GM12891 (cell line): ENCODE measurements around the gene CAMP.

Experiments
- POLR2A ChIP-seq: IDR thresholded peaks from 2 replicates; pipeline ENCODE4 v1.6.1; 2011; ENCODE audit warnings: low read depth, low read length, control low read depth
- POLR2AphosphoS5 ChIP-seq: IDR thresholded peaks from 2 replicates; pipeline ENCODE4 v1.6.1; 2011; ENCODE audit warnings: low read depth, low read length, control low read depth
- POU2F2 ChIP-seq: IDR thresholded peaks from 2 replicates; pipeline ENCODE4 v1.6.1; 2011; ENCODE audit warnings: low read depth, mild to moderate bottlenecking, control low read depth, low read length, moderate library complexity
- SPI1 ChIP-seq: IDR thresholded peaks from 2 replicates; pipeline ENCODE4 v1.6.1; 2011; ENCODE audit warnings: low read depth, low read length, control low read depth
- TAF1 ChIP-seq: IDR thresholded peaks from 2 replicates; pipeline ENCODE4 v1.6.1; 2011; ENCODE audit warnings: low read depth, low read length, control low read depth

DNA sequence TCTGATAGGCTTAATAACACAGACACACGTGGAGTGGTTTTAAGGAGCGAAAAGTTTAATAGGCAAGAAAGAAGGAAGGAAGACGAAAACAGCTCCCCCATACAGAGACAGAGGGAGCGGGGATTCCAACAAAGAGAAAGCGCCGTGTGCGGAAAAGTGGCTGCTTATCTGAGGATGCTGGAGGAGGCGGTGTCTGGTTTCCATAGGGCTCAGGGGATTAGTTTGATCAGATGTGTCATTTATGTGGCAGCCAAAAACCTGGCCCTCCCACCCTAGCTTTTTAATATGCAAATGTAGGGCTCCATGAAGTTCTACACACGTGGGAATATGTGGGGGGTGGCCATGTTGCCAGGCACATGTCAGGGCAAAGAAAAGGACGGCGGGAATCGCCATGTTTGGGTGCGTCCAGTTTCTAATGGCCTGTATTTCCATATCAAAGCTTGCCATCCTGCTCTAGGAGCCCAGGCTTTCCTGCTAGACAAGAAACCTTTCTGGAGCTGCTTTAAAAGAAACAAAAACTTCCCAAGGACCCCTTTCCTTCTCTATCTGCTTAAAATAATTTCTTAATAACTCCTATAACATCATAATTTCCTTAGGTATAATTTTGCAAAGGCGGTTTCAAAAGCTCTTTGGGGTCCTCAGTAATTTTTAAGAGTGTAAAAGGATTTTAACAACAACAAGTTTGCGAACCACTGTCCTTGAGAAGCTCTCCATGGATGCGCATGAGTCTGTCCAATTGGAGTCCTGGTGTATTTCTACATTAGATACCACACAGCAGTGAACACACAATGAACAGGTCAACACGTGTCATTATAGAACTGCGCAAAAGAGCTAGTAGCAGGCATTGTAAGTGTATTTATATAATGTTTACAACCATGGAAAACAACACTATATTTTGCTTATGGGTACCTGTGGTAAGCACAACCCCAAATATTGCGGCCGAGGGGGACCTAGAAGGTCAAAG, 17.0 kb downstream of the CAMP start:
- no peak for TF ChIP-seq POLR2AphosphoS5
- TF ChIP-seq POU2F2 = no peak
- TF ChIP-seq POLR2A = no peak
- TF ChIP-seq TAF1 = no peak
- TF ChIP-seq SPI1 = no peak
